Cardiac muscle cell (in vitro differentiated cells and primary cell): Measurements from ENCODE around the gene MOB3A. TPM values are rescaled to one million over a fixed set of nuclear protein-coding genes. Genes with fewer than 3 reads are reported as not detected.

Experiments
- DNase-seq, 2 donors: peaks; one replicate each; pipeline versions ENCODE4 v3.0.0 to v3.0.0-alpha.2; 2010 to 2017; ENCODE audit warnings: low read depth in 1 of 2, low spot score in 1 of 2
- H3K27ac ChIP-seq: fragments of 200-600 bp; sonication (generic); 2 replicates; pipeline ENCODE4 v1.5.1; 2016
- H3K27me3 ChIP-seq: fragments of 200-600 bp; sonication (generic); 2 replicates; pipeline ENCODE4 v1.6.0; 2016; ENCODE audit warnings: control low read depth
- H3K36me3 ChIP-seq: fragments of 200-600 bp; sonication (generic); 2 replicates; pipeline ENCODE4 v1.5.1; 2016; ENCODE audit warnings: control low read depth
- H3K4me1 ChIP-seq: fragments of 200-600 bp; sonication (generic); 2 replicates; pipeline ENCODE4 v1.8.1; 2017; ENCODE audit warnings: low read depth, mild to moderate bottlenecking, mixed run types
- H3K4me3 ChIP-seq: fragments of 200-600 bp; sonication (generic); 2 replicates; pipeline ENCODE4 v1.5.1; 2016; ENCODE audit warnings: mild to moderate bottlenecking
- H3K9me3 ChIP-seq: fragments of 200-600 bp; sonication (generic); 2 replicates; pipeline ENCODE4 v1.5.1; 2017; ENCODE audit warnings: low read depth, mild to moderate bottlenecking, control low read depth
- CTCF ChIP-seq: IDR thresholded peaks from 2 replicates; pipeline ENCODE4 v1.5.1; 2012; ENCODE audit warnings: low read depth, mild to moderate bottlenecking, low read length
- polyA plus RNA-seq: library from polyadenylated mRNA; unstranded; fragments of >200 nt; fragmentation: Nextera tagmentation; extraction: Ambion mirVana; gene quantifications from 2 replicates; pipeline ENCODE4 v1.2.1, GENCODE V29; 2016
- total RNA-seq: library from RNA; depleted of rRNA; stranded (reverse); fragments of >200 nt; gene quantifications from 2 replicates; pipeline ENCODE4 v1.2.3, GENCODE V29; 2016

Gene MOB3A
- total and polyA plus RNA-seq, 2 experiments from 2014 or later, result 15.1 to 21.6 TPM

GRCh38 chr19:2127758-2128157 lies 31.6 kb upstream of the MOB3A start:
- H3K36me3 ChIP-seq, result peaks cover 17% of the 10 kb centered on the region

GRCh38 chr19:2126879-2127518 lies 30.9 kb upstream of the MOB3A start:
- Histone ChIP-seq H3K4me3 (no peak overlapping the region), H3K9me3 (no peaks in the 10 kb centered on the region), H3K27me3 (no peaks in the 10 kb centered on the region), H3K4me1 (no peaks in the 10 kb centered on the region), H3K36me3 (peaks cover 21% of the 10 kb centered on the region), H3K27ac (no peak overlapping the region)
- no peak for TF ChIP-seq CTCF
- no peak for DNase-seq

More at GRCh38 chr19:2127758-2128157, 31.6 kb upstream of the MOB3A start:
- no peak for DNase-seq
- TF ChIP-seq CTCF, result no peak
- Histone ChIP-seq H3K4me1 (no peaks in the 10 kb centered on the region), H3K27me3 (no peaks in the 10 kb centered on the region), H3K4me3 (no peak overlapping the region), H3K9me3 (no peaks in the 10 kb centered on the region), H3K27ac (no peak overlapping the region)

GRCh38 chr19:2123682-2124387 lies 27.7 kb upstream of the MOB3A start:
- no peak overlapping the region for H3K27ac ChIP-seq
- peaks cover 38% of the 10 kb centered on the region for H3K36me3 ChIP-seq
- peak; percentile 9 to 59 for DNase-seq
- H3K4me1 ChIP-seq, result no peaks in the 10 kb centered on the region
- no peaks in the 10 kb centered on the region for H3K27me3 ChIP-seq
- no peak overlapping the region for H3K4me3 ChIP-seq
- no peaks in the 10 kb centered on the region for H3K9me3 ChIP-seq
- no peak for TF ChIP-seq CTCF

GRCh38 chr19:2122982-2123381 lies 26.9 kb upstream of the MOB3A start:
- peaks cover 42% of the 10 kb centered on the region for H3K36me3 ChIP-seq

GRCh38 chr19:2122251-2122650 lies 26.1 kb upstream of the MOB3A start:
- Histone ChIP-seq H3K27ac (no peak overlapping the region), H3K9me3 (no peaks in the 10 kb centered on the region), H3K36me3 (peaks cover 47% of the 10 kb centered on the region), H3K4me1 (no peaks in the 10 kb centered on the region), H3K27me3 (no peaks in the 10 kb centered on the region), H3K4me3 (no peak overlapping the region)
- no peak for DNase-seq
- TF ChIP-seq CTCF, result no peak

More at GRCh38 chr19:2122982-2123381, 26.9 kb upstream of the MOB3A start:
- H3K27me3 ChIP-seq, result no peaks in the 10 kb centered on the region
- no peak for TF ChIP-seq CTCF
- no peak overlapping the region for H3K27ac ChIP-seq
- H3K4me1 ChIP-seq, result no peaks in the 10 kb centered on the region
- no peaks in the 10 kb centered on the region for H3K9me3 ChIP-seq
- H3K4me3 ChIP-seq, result no peak overlapping the region
- DNase-seq, result no peak
